Measurements from ENCODE around the gene PBX3.

Gene PBX3

GRCh38 chr9:125994066-125994943 lies 247.1 kb downstream of the PBX3 start:
- Histone ChIP-seq H3K9me3 (ENCODE audit: control insufficient read depth, insufficient read depth, low read length) (no peaks in the 10 kb centered on the region), H3K4me1 (ENCODE audit: control insufficient read depth, insufficient read depth, low read length) (no peaks in the 10 kb centered on the region), H3K4me3 (ENCODE audit: low read depth, low read length) (no peak overlapping the region), H3K9ac (ENCODE audit: low read depth, low read length) (no peak overlapping the region), H3K27ac (ENCODE audit: low read depth, low read length) (no peak overlapping the region), H3K27me3 (ENCODE audit: control insufficient read depth, insufficient read depth, low read length) (no peaks in the 10 kb centered on the region), H3K36me3 (ENCODE audit: control insufficient read depth, insufficient read depth, low read length) (no peaks in the 10 kb centered on the region)

- no peaks in the 10 kb centered on the region for H3K9me3 ChIP-seq (ENCODE audit: control insufficient read depth, insufficient read depth, low read length)
- no peak overlapping the region for H3K27ac ChIP-seq (ENCODE audit: low read depth, low read length)
- H3K4me1 ChIP-seq (ENCODE audit: control insufficient read depth, insufficient read depth, low read length): no peaks in the 10 kb centered on the region
- H3K27me3 ChIP-seq (ENCODE audit: control insufficient read depth, insufficient read depth, low read length): no peaks in the 10 kb centered on the region
- no peak overlapping the region for H3K4me3 ChIP-seq (ENCODE audit: low read depth, low read length)
- H3K9ac ChIP-seq (ENCODE audit: low read depth, low read length): no peak overlapping the region
- no peaks in the 10 kb centered on the region for H3K36me3 ChIP-seq (ENCODE audit: control insufficient read depth, insufficient read depth, low read length)
These were observed 247.8 kb downstream of the PBX3 start for GRCh38 chr9:125995006-125995405.

- Histone ChIP-seq H3K9ac (ENCODE audit: low read depth, low read length) (no peak overlapping the region), H3K9me3 (ENCODE audit: control insufficient read depth, insufficient read depth, low read length) (no peaks in the 10 kb centered on the region), H3K27me3 (ENCODE audit: control insufficient read depth, insufficient read depth, low read length) (no peaks in the 10 kb centered on the region), H3K27ac (ENCODE audit: low read depth, low read length) (no peak overlapping the region), H3K4me1 (ENCODE audit: control insufficient read depth, insufficient read depth, low read length) (no peaks in the 10 kb centered on the region), H3K4me3 (ENCODE audit: low read depth, low read length) (no peak overlapping the region), H3K36me3 (ENCODE audit: control insufficient read depth, insufficient read depth, low read length) (no peaks in the 10 kb centered on the region)
These were observed 248.5 kb downstream of the PBX3 start for GRCh38 chr9:125995706-125996105.

GRCh38 chr9:125996791-125997190 lies 249.6 kb downstream of the PBX3 start:
- no peak overlapping the region for H3K9ac ChIP-seq (ENCODE audit: low read depth, low read length)
- H3K27ac ChIP-seq (ENCODE audit: low read depth, low read length): no peak overlapping the region
- H3K4me1 ChIP-seq (ENCODE audit: control insufficient read depth, insufficient read depth, low read length): no peaks in the 10 kb centered on the region
- no peaks in the 10 kb centered on the region for H3K9me3 ChIP-seq (ENCODE audit: control insufficient read depth, insufficient read depth, low read length)
- H3K36me3 ChIP-seq (ENCODE audit: control insufficient read depth, insufficient read depth, low read length): no peaks in the 10 kb centered on the region
- H3K4me3 ChIP-seq (ENCODE audit: low read depth, low read length): no peak overlapping the region
- no peaks in the 10 kb centered on the region for H3K27me3 ChIP-seq (ENCODE audit: control insufficient read depth, insufficient read depth, low read length)

- H3K27me3 ChIP-seq (ENCODE audit: control insufficient read depth, insufficient read depth, low read length): no peaks in the 10 kb centered on the region
- no peaks in the 10 kb centered on the region for H3K4me1 ChIP-seq (ENCODE audit: control insufficient read depth, insufficient read depth, low read length)
- no peaks in the 10 kb centered on the region for H3K36me3 ChIP-seq (ENCODE audit: control insufficient read depth, insufficient read depth, low read length)
These were observed 250.1 kb downstream of the PBX3 start for GRCh38 chr9:125997196-125997823.

GRCh38 chr9:125998837-125999503 lies 251.8 kb downstream of the PBX3 start:
- H3K36me3 ChIP-seq (ENCODE audit: control insufficient read depth, insufficient read depth, low read length): no peaks in the 10 kb centered on the region
- H3K9ac ChIP-seq (ENCODE audit: low read depth, low read length): no peak overlapping the region
- no peak overlapping the region for H3K4me3 ChIP-seq (ENCODE audit: low read depth, low read length)
- H3K4me1 ChIP-seq (ENCODE audit: control insufficient read depth, insufficient read depth, low read length): no peaks in the 10 kb centered on the region
- no peak overlapping the region for H3K27ac ChIP-seq (ENCODE audit: low read depth, low read length)
- H3K27me3 ChIP-seq (ENCODE audit: control insufficient read depth, insufficient read depth, low read length): no peaks in the 10 kb centered on the region
- no peaks in the 10 kb centered on the region for H3K9me3 ChIP-seq (ENCODE audit: control insufficient read depth, insufficient read depth, low read length)

More at GRCh38 chr9:125997196-125997823, 250.1 kb downstream of the PBX3 start:
- Histone ChIP-seq H3K9ac (ENCODE audit: low read depth, low read length) (no peak overlapping the region), H3K4me3 (ENCODE audit: low read depth, low read length) (no peak overlapping the region), H3K27ac (ENCODE audit: low read depth, low read length) (no peak overlapping the region), H3K9me3 (ENCODE audit: control insufficient read depth, insufficient read depth, low read length) (no peaks in the 10 kb centered on the region)

- no peak overlapping the region for H3K4me3 ChIP-seq (ENCODE audit: low read depth, low read length)
- H3K4me1 ChIP-seq (ENCODE audit: control insufficient read depth, insufficient read depth, low read length): no peaks in the 10 kb centered on the region
- H3K27me3 ChIP-seq (ENCODE audit: control insufficient read depth, insufficient read depth, low read length): no peaks in the 10 kb centered on the region
- no peaks in the 10 kb centered on the region for H3K36me3 ChIP-seq (ENCODE audit: control insufficient read depth, insufficient read depth, low read length)
- H3K9ac ChIP-seq (ENCODE audit: low read depth, low read length): no peak overlapping the region
- no peaks in the 10 kb centered on the region for H3K9me3 ChIP-seq (ENCODE audit: control insufficient read depth, insufficient read depth, low read length)
- H3K27ac ChIP-seq (ENCODE audit: low read depth, low read length): no peak overlapping the region
These were observed 252.3 kb downstream of the PBX3 start for GRCh38 chr9:125999504-125999881.

- H3K4me1 ChIP-seq (ENCODE audit: control insufficient read depth, insufficient read depth, low read length): no peaks in the 10 kb centered on the region
- no peaks in the 10 kb centered on the region for H3K36me3 ChIP-seq (ENCODE audit: control insufficient read depth, insufficient read depth, low read length)
- no peak overlapping the region for H3K27ac ChIP-seq (ENCODE audit: low read depth, low read length)
- H3K4me3 ChIP-seq (ENCODE audit: low read depth, low read length): no peak overlapping the region
- no peak overlapping the region for H3K9ac ChIP-seq (ENCODE audit: low read depth, low read length)
- no peaks in the 10 kb centered on the region for H3K9me3 ChIP-seq (ENCODE audit: control insufficient read depth, insufficient read depth, low read length)
- H3K27me3 ChIP-seq (ENCODE audit: control insufficient read depth, insufficient read depth, low read length): no peaks in the 10 kb centered on the region
These were observed 253.1 kb downstream of the PBX3 start for GRCh38 chr9:126000256-126000655.

- H3K9ac ChIP-seq (ENCODE audit: low read depth, low read length): no peak overlapping the region
- no peak overlapping the region for H3K27ac ChIP-seq (ENCODE audit: low read depth, low read length)
- no peaks in the 10 kb centered on the region for H3K9me3 ChIP-seq (ENCODE audit: control insufficient read depth, insufficient read depth, low read length)
- no peaks in the 10 kb centered on the region for H3K36me3 ChIP-seq (ENCODE audit: control insufficient read depth, insufficient read depth, low read length)
- no peak overlapping the region for H3K4me3 ChIP-seq (ENCODE audit: low read depth, low read length)
- no peaks in the 10 kb centered on the region for H3K27me3 ChIP-seq (ENCODE audit: control insufficient read depth, insufficient read depth, low read length)
- H3K4me1 ChIP-seq (ENCODE audit: control insufficient read depth, insufficient read depth, low read length): no peaks in the 10 kb centered on the region
These were observed 253.8 kb downstream of the PBX3 start for GRCh38 chr9:126000731-126001580.

GRCh38 chr9:126001581-126002225 lies 254.5 kb downstream of the PBX3 start:
- Histone ChIP-seq H3K9me3 (ENCODE audit: control insufficient read depth, insufficient read depth, low read length) (no peaks in the 10 kb centered on the region), H3K27me3 (ENCODE audit: control insufficient read depth, insufficient read depth, low read length) (no peaks in the 10 kb centered on the region), H3K27ac (ENCODE audit: low read depth, low read length) (no peak overlapping the region), H3K36me3 (ENCODE audit: control insufficient read depth, insufficient read depth, low read length) (no peaks in the 10 kb centered on the region), H3K4me3 (ENCODE audit: low read depth, low read length) (no peak overlapping the region), H3K9ac (ENCODE audit: low read depth, low read length) (no peak overlapping the region), H3K4me1 (ENCODE audit: control insufficient read depth, insufficient read depth, low read length) (no peaks in the 10 kb centered on the region)
